ENCODE measurements around the gene MAPK4.
"Not testable (repeated sequence)": the region's sequence is repeated elsewhere in the genome, so short reads cannot be mapped to it uniquely, and the experiment has no call there.

MAPK4 gene

GRCh38 chr18:50775726-50776125, 215.8 kb downstream of the MAPK4 start:
- Histone ChIP-seq H3K27ac (no peak overlapping the region), H3K4me1 (peaks cover 11% of the 10 kb centered on the region), H3K9me3 (ENCODE audit: control insufficient read depth, low read length) (no peaks in the 10 kb centered on the region), H3K4me3 (ENCODE audit: low read depth, low read length) (no peak overlapping the region), H3K9ac (no peak overlapping the region), H3K36me3 (ENCODE audit: control insufficient read depth, insufficient read depth, low read length) (no peaks in the 10 kb centered on the region), H3K27me3 (ENCODE audit: control insufficient read depth, insufficient read depth, low read length) (no peaks in the 10 kb centered on the region), H3K4me2 (ENCODE audit: low read length) (no peak overlapping the region), H2AFZ (no peak overlapping the region), H3K79me2 (no peaks in the 10 kb centered on the region)
- no peak for TF ChIP-seq CTCF (IDR thresholded peaks at IDR 0.05)

- Histone ChIP-seq H3K27me3 (ENCODE audit: control insufficient read depth, insufficient read depth, low read length) (no peaks in the 10 kb centered on the region), H3K9ac (no peak overlapping the region), H3K79me2 (no peaks in the 10 kb centered on the region), H2AFZ (peak overlapping the region; percentile 74), H3K36me3 (ENCODE audit: control insufficient read depth, insufficient read depth, low read length) (no peaks in the 10 kb centered on the region), H3K4me3 (ENCODE audit: low read depth, low read length) (no peak overlapping the region), H3K27ac (no peak overlapping the region), H3K4me2 (ENCODE audit: low read length) (no peak overlapping the region), H3K4me1 (peaks cover 11% of the 10 kb centered on the region), H3K9me3 (ENCODE audit: control insufficient read depth, low read length) (no peaks in the 10 kb centered on the region)
- TF ChIP-seq CTCF (IDR thresholded peaks at IDR 0.05): no peak
These were observed 216.5 kb downstream of the MAPK4 start for GRCh38 chr18:50776383-50776782.

GRCh38 chr18:50779021-50779420, 219.1 kb downstream of the MAPK4 start:
- not testable (repeated sequence) for H3K79me2 ChIP-seq; H3K27ac ChIP-seq; H3K27me3 ChIP-seq (ENCODE audit: control insufficient read depth, insufficient read depth, low read length); H3K4me3 ChIP-seq (ENCODE audit: low read depth, low read length); H2AFZ ChIP-seq; H3K9ac ChIP-seq; H3K9me3 ChIP-seq (ENCODE audit: control insufficient read depth, low read length); H3K4me2 ChIP-seq (ENCODE audit: low read length); H3K36me3 ChIP-seq (ENCODE audit: control insufficient read depth, insufficient read depth, low read length)
- peaks cover 11% of the 10 kb centered on the region for H3K4me1 ChIP-seq
